Astrocyte (in vitro differentiated cells and primary cell): ENCODE data around the gene CNTN2.

Experiments used
- CTCF ChIP-seq: IDR thresholded peaks from 2 replicates; pipeline ENCODE4 v1.5.1; 2011; ENCODE audit warnings: low read depth, mild to moderate bottlenecking, inconsistent platforms, low read length, moderate library complexity; ENCODE audit not compliant: insufficient read depth
- EZH2 ChIP-seq: IDR thresholded peaks from 2 replicates; pipeline ENCODE4 v1.6.1; 2012; ENCODE audit warnings: mild to moderate bottlenecking, low read length, inconsistent platforms; ENCODE audit not compliant: insufficient read depth

GRCh38 chr1:205073511-205073910 lies 30.5 kb downstream of the CNTN2 start:
- TF ChIP-seq CTCF: no peak
- TF ChIP-seq EZH2: no peak
